DND-41 (cell line): Measurements from ENCODE around the gene COL20A1.

ENCODE experiments used
- CTCF ChIP-seq: IDR thresholded peaks from 2 replicates; pipeline ENCODE4 v1.5.1; 2012; ENCODE audit warnings: borderline replicate concordance, low read length, moderate library complexity, mild to moderate bottlenecking; ENCODE audit not compliant: poor library complexity, severe bottlenecking; ENCODE audit errors: extremely low read depth
- EZH2 ChIP-seq: IDR thresholded peaks from 3 replicates; pipeline ENCODE4 v1.6.1; 2012; ENCODE audit warnings: borderline replicate concordance, low read depth, mild to moderate bottlenecking, moderate library complexity, low read length, inconsistent platforms; ENCODE audit not compliant: severe bottlenecking

DNA sequence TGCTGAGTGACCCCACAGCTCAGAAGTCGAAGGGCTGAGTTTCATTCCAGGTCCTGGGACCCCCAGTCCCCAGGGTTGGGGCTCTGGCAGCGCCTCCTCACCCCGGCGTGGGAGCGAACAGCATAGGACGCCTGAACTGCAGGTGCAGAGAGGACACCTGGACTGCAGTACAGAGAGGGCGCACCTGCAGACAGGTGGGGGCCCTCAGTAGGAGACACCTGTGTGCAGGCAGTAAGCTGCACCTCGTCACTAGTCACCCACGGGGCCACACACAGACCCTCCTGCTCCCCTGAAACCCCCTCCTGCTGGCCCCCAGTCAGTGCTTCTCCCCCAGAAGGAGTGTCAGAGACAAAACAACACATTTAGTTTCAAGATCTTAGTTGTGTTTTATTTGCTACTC is 30.1 kb upstream of the COL20A1 start:
- no peak for TF ChIP-seq CTCF
- TF ChIP-seq EZH2, result no peak
